Liver (tissue), 9 donors: Measurements from ENCODE around the gene PEAK3. TPM values are rescaled to one million over a fixed set of nuclear protein-coding genes. Genes with fewer than 3 reads are reported as not detected.

Source experiments
- DNase-seq: peaks from one replicate; pipeline ENCODE4 v3.0.0-alpha.2; 2017; ENCODE audit warnings: low spot score
- H3K27ac ChIP-seq, 2 donors: one replicate each; pipeline ENCODE4 v1.7.0; 2013; ENCODE audit warnings: inconsistent platforms in 2 of 2, low read length in 2 of 2, control low read depth in 1 of 2, low read depth in 1 of 2, mild to moderate bottlenecking in 1 of 2
- H3K27me3 ChIP-seq, 4 donors: one replicate each; pipeline versions ENCODE4 v1.6.1 to v1.7.0; 2013; ENCODE audit warnings: low read length in 3 of 4, inconsistent platforms in 1 of 4, mild to moderate bottlenecking in 1 of 4, moderate library complexity in 1 of 4; ENCODE audit not compliant: control insufficient read depth in 4 of 4, insufficient read depth in 4 of 4
- H3K36me3 ChIP-seq, 4 donors: one replicate each; pipeline versions ENCODE4 v1.6.1 to v1.7.0; 2013; ENCODE audit warnings: low read length in 3 of 4, mild to moderate bottlenecking in 3 of 4, low read depth in 1 of 4, moderate library complexity in 1 of 4; ENCODE audit not compliant: control insufficient read depth in 4 of 4, insufficient read depth in 3 of 4
- H3K4me1 ChIP-seq, 4 donors: one replicate each; pipeline versions ENCODE4 v1.6.1 to v1.7.0; 2013; ENCODE audit warnings: low read length in 3 of 4, mild to moderate bottlenecking in 3 of 4, moderate library complexity in 1 of 4; ENCODE audit not compliant: control insufficient read depth in 4 of 4, insufficient read depth in 4 of 4
- H3K4me3 ChIP-seq, 3 donors: one replicate each; pipeline versions ENCODE4 v1.6.1 to v1.7.0; 2013; ENCODE audit warnings: low read length in 3 of 3, control low read depth in 1 of 3, low read depth in 1 of 3, mild to moderate bottlenecking in 1 of 3
- H3K9ac ChIP-seq, 2 donors: one replicate each; pipeline ENCODE4 v1.7.0; 2013; ENCODE audit warnings: low read length in 2 of 2, mild to moderate bottlenecking in 2 of 2, moderate library complexity in 2 of 2, control low read depth in 1 of 2, low read depth in 1 of 2
- H3K9me3 ChIP-seq, 4 donors: one replicate each; pipeline versions ENCODE4 v1.6.1 to v1.7.0; 2013; ENCODE audit warnings: low read length in 3 of 4; ENCODE audit not compliant: control insufficient read depth in 4 of 4
- CTCF ChIP-seq: fragments of 150-350 bp; IDR thresholded peaks from 2 replicates; pipeline ENCODE4 v1.5.1; 2017; ENCODE audit warnings: improper control_type of control experiment, low read depth, low read length; ENCODE audit not compliant: missing input control
- EGR1 ChIP-seq, 2 donors: IDR thresholded peaks; 2 replicates each; pipeline ENCODE4 v1.6.1; 2016 to 2018; ENCODE audit warnings: antibody characterized with exemption in 2 of 2, low read depth in 2 of 2
- FOXA1 ChIP-seq: IDR thresholded peaks from 2 replicates; pipeline ENCODE4 v1.6.1; 2016; ENCODE audit warnings: antibody characterized with exemption
- FOXA2 ChIP-seq: IDR thresholded peaks from 2 replicates; pipeline ENCODE4 v1.6.1; 2016; ENCODE audit warnings: antibody characterized with exemption
- GABPA ChIP-seq, 2 donors: IDR thresholded peaks in 1 of 2; conservative IDR thresholded peaks in 1 of 2; 2 replicates each; pipeline ENCODE4 v1.6.1; 2016; ENCODE audit warnings: antibody characterized with exemption in 2 of 2, mild to moderate bottlenecking in 1 of 2, moderate library complexity in 1 of 2
- HNF4A ChIP-seq, 2 donors: conservative IDR thresholded peaks; 2 replicates each; pipeline ENCODE4 v1.6.1; 2016; ENCODE audit warnings: antibody characterized with exemption in 2 of 2, mild to moderate bottlenecking in 2 of 2
- JUND ChIP-seq, 2 donors: IDR thresholded peaks; 2 replicates each; pipeline ENCODE4 v1.6.1; 2016; ENCODE audit warnings: antibody characterized with exemption in 2 of 2
- NR2F2 ChIP-seq: IDR thresholded peaks from 2 replicates; pipeline ENCODE4 v1.6.1; 2016; ENCODE audit warnings: antibody characterized with exemption
- RAD21 ChIP-seq, 2 donors: IDR thresholded peaks; 2 replicates each; pipeline ENCODE4 v1.6.1; 2016; ENCODE audit warnings: antibody characterized with exemption in 2 of 2, mild to moderate bottlenecking in 2 of 2
- RXRA ChIP-seq, 2 donors: IDR thresholded peaks; 2 replicates each; pipeline ENCODE4 v1.6.1; 2017 to 2018; ENCODE audit warnings: antibody characterized with exemption in 2 of 2, mild to moderate bottlenecking in 1 of 2
- SP1 ChIP-seq: IDR thresholded peaks from 2 replicates; pipeline ENCODE4 v1.6.1; 2018; ENCODE audit warnings: antibody characterized with exemption, mild to moderate bottlenecking
- YY1 ChIP-seq: IDR thresholded peaks from 2 replicates; pipeline ENCODE4 v1.6.1; 2016; ENCODE audit warnings: antibody characterized with exemption, mild to moderate bottlenecking
- WGBS: extraction: QIAGEN DNeasy Blood & Tissue Kit; methylation state at CpG from one replicate; pipeline ENCODE4 v1.1.7; 2013; 5-methylcytosine and 5-hydroxymethylcytosine counted together
- polyA plus RNA-seq, 2 donors: library from polyadenylated mRNA; stranded (reverse) in 1 of 2; unstranded in 1 of 2; fragments of 200-250 nt in 1 of 2; fragments of >200 nt in 1 of 2; fragmentation: Nextera tagmentation in 1 of 2; extraction: Ambion mirVana in 1 of 2; gene quantifications; one replicate each; pipeline versions ENCODE4 v1.2.1 to v1.2.3, GENCODE V29; 2013 to 2015
- total RNA-seq, 2 donors: library from RNA; depleted of rRNA; stranded (reverse); fragments of >200 nt; gene quantifications; one replicate each; pipeline ENCODE4 v1.2.3, GENCODE V29; 2014
- TF ChIP-seq, protein P1 (sequence below): IDR thresholded peaks from 2 replicates; pipeline ENCODE4 v1.6.1; 2016; ENCODE audit warnings: antibody characterized with exemption, mild to moderate bottlenecking
- TF ChIP-seq, protein P2 (sequence below): IDR thresholded peaks from 2 replicates; pipeline ENCODE4 v1.6.1; 2016; ENCODE audit warnings: antibody characterized with exemption
- TF ChIP-seq, protein P3 (sequence below): IDR thresholded peaks from 2 replicates; pipeline ENCODE4 v1.6.1; 2016; ENCODE audit warnings: antibody characterized with exemption
- donor health status: healthy.
- donor health status: healthy.
- donor health status: healthy.
- donor health status: healthy.
- donor health status: healthy.

The PEAK3 gene
- total and polyA plus RNA-seq, 4 donors, result 0.09 to 0.67 (median 0.31) TPM

DNA sequence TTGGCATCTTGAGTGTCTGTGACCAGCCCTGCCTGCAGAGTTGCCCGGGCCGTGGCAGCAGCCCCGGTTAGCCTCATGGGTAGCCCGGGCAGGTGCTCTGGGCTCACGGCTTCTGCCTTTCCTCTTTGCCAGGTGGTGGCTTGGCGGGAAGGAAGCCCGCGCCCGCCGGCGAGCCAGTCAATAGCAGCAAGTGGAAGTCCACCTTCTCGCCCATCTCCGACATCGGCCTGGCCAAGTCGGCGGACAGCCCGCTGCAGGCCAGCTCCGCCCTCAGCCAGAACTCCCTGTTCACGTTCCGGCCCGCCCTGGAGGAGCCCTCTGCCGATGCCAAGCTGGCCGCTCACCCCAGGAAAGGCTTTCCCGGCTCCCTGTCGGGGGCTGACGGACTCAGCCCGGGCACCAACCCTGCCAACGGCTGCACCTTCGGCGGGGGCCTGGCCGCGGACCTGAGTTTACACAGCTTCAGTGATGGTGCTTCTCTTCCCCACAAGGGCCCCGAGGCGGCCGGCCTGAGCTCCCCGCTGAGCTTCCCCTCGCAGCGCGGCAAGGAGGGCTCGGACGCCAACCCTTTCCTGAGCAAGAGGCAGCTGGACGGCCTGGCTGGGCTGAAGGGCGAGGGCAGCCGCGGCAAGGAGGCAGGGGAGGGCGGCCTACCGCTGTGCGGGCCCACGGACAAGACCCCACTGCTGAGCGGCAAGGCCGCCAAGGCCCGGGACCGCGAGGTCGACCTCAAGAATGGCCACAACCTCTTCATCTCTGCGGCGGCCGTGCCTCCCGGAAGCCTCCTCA lies 55.7 kb downstream of the PEAK3 start:
- no peaks in the 10 kb centered on the region for H3K27me3 ChIP-seq

GRCh38 chr19:2225415-2226050 lies 56.4 kb downstream of the PEAK3 start:
- no peak overlapping the region for H3K27ac ChIP-seq
- no peak overlapping the region for H3K4me3 ChIP-seq
- H3K9me3 ChIP-seq, result no peaks in the 10 kb centered on the region
- no peak overlapping the region for H3K9ac ChIP-seq
- DNase-seq, result no peak
- H3K4me1 ChIP-seq, result peaks cover 7 to 24% (median 13%) of the 10 kb centered on the region in 4 donors
- peaks cover under 1 to 39% (median 13%) of the 10 kb centered on the region in 4 donors for H3K36me3 ChIP-seq
- WGBS, result 94% methylated on average over 32 of the region's 32 CpGs
- H3K27me3 ChIP-seq, result no peaks in the 10 kb centered on the region
- no peak for TF ChIP-seq YY1
- no peak for TF ChIP-seq EGR1 (IDR thresholded peaks at IDR 0.05; ENCODE audit: low read depth in 2 of 2)
- TF ChIP-seq FOXA1, result no peak
- TF ChIP-seq RAD21 (IDR thresholded peaks at IDR 0.05), result no peak
- no peak for TF ChIP-seq HNF4A (conservative IDR thresholded peaks at IDR 0.05)
- no peak for TF ChIP-seq SP1
- TF ChIP-seq, protein P1, sequence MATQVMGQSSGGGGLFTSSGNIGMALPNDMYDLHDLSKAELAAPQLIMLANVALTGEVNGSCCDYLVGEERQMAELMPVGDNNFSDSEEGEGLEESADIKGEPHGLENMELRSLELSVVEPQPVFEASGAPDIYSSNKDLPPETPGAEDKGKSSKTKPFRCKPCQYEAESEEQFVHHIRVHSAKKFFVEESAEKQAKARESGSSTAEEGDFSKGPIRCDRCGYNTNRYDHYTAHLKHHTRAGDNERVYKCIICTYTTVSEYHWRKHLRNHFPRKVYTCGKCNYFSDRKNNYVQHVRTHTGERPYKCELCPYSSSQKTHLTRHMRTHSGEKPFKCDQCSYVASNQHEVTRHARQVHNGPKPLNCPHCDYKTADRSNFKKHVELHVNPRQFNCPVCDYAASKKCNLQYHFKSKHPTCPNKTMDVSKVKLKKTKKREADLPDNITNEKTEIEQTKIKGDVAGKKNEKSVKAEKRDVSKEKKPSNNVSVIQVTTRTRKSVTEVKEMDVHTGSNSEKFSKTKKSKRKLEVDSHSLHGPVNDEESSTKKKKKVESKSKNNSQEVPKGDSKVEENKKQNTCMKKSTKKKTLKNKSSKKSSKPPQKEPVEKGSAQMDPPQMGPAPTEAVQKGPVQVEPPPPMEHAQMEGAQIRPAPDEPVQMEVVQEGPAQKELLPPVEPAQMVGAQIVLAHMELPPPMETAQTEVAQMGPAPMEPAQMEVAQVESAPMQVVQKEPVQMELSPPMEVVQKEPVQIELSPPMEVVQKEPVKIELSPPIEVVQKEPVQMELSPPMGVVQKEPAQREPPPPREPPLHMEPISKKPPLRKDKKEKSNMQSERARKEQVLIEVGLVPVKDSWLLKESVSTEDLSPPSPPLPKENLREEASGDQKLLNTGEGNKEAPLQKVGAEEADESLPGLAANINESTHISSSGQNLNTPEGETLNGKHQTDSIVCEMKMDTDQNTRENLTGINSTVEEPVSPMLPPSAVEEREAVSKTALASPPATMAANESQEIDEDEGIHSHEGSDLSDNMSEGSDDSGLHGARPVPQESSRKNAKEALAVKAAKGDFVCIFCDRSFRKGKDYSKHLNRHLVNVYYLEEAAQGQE, result no peak
- TF ChIP-seq GABPA (IDR thresholded peaks at IDR 0.05 in 1 of 2, conservative IDR thresholded peaks at IDR 0.05 in 1 of 2), result no peak
- TF ChIP-seq, protein P2, sequence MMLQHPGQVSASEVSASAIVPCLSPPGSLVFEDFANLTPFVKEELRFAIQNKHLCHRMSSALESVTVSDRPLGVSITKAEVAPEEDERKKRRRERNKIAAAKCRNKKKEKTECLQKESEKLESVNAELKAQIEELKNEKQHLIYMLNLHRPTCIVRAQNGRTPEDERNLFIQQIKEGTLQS, result no peak
- TF ChIP-seq, protein P3, sequence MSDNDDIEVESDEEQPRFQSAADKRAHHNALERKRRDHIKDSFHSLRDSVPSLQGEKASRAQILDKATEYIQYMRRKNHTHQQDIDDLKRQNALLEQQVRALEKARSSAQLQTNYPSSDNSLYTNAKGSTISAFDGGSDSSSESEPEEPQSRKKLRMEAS, result no peak
- TF ChIP-seq NR2F2, result no peak

More for the DNA sequence above, 55.7 kb downstream of the PEAK3 start:
- Histone ChIP-seq H3K9me3 (no peaks in the 10 kb centered on the region), H3K4me1 (peaks cover 7 to 26% (median 13%) of the 10 kb centered on the region in 4 donors), H3K9ac (no peak overlapping the region), H3K4me3 (no peak overlapping the region), H3K36me3 (peaks cover 0 to 39% (median 14%) of the 10 kb centered on the region in 4 donors), H3K27ac (no peak overlapping the region)
- no peak for TF ChIP-seq RAD21 (IDR thresholded peaks at IDR 0.05)
- TF ChIP-seq, protein P2, result no peak
- TF ChIP-seq FOXA2, result no peak
- no peak for TF ChIP-seq GABPA (IDR thresholded peaks at IDR 0.05 in 1 of 2, conservative IDR thresholded peaks at IDR 0.05 in 1 of 2)
- TF ChIP-seq, protein P1, result no peak
- no peak for TF ChIP-seq CTCF
- no peak for TF ChIP-seq FOXA1
- no peak for TF ChIP-seq RXRA (IDR thresholded peaks at IDR 0.05)
- no peak for TF ChIP-seq SP1
- no peak for TF ChIP-seq JUND (IDR thresholded peaks at IDR 0.05)
- DNase-seq, result no peak
- 92% methylated on average over 59 of the region's 59 CpGs for WGBS
